Uterus (tissue), 2 donors: ENCODE results near the gene FBLN1.

Source experiments
- CTCF ChIP-seq, 4 experiments: fragments of 200-600 bp in 2 of 4; fragments of 450-650 bp in 2 of 4; sonication (generic) in 2 of 4; IDR thresholded peaks; one replicate each; pipeline ENCODE4 v1.5.1; 2016 to 2019; ENCODE audit warnings: antibody characterized with exemption in 4 of 4, mild to moderate bottlenecking in 2 of 4, moderate library complexity in 1 of 4
- POLR2A ChIP-seq, 2 donors: fragments of 450-650 bp; IDR thresholded peaks; one replicate each; pipeline ENCODE4 v1.6.1; 2016; ENCODE audit warnings: antibody characterized with exemption in 2 of 2, mild to moderate bottlenecking in 1 of 2, moderate library complexity in 1 of 2

GRCh38 chr22:45579806-45580725 lies 77.4 kb downstream of the FBLN1 start:
- TF ChIP-seq CTCF (IDR thresholded peaks at IDR 0.05) (no peak), POLR2A (IDR thresholded peaks at IDR 0.05) (no peak)
